Sigmoid colon (tissue), 7 donors: ENCODE data around the gene NR2F6. TPM values are rescaled to one million over a fixed set of nuclear protein-coding genes. Genes with fewer than 3 reads are reported as not detected.

Source experiments
- DNase-seq: peaks from one replicate; pipeline ENCODE4 v3.0.0-alpha.2; 2019
- H3K27ac ChIP-seq, 4 donors: fragments of 200-600 bp; sonication (generic); one replicate each; pipeline ENCODE4 v1.5.1; 2016 to 2019; ENCODE audit warnings: mild to moderate bottlenecking in 1 of 4
- H3K27me3 ChIP-seq, 3 donors: fragments of 200-600 bp; sonication (generic); one replicate each; pipeline ENCODE4 v1.5.1; 2019; ENCODE audit warnings: mild to moderate bottlenecking in 1 of 3
- H3K36me3 ChIP-seq, 4 donors: fragments of 200-600 bp; sonication (generic); one replicate each; pipeline ENCODE4 v1.5.1; 2016 to 2019
- H3K4me1 ChIP-seq, 4 donors: fragments of 200-600 bp; sonication (generic); one replicate each; pipeline ENCODE4 v1.5.1; 2017 to 2019
- H3K4me3 ChIP-seq, 4 donors: fragments of 200-600 bp; sonication (generic); one replicate each; pipeline ENCODE4 v1.5.1; 2017 to 2019; ENCODE audit warnings: mild to moderate bottlenecking in 2 of 4, moderate library complexity in 1 of 4
- H3K9me3 ChIP-seq, 4 donors: fragments of 200-600 bp in 3 of 4; sonication (generic) in 3 of 4; one replicate each; pipeline versions ENCODE4 v1.5.1 to v1.6.1; 2013 to 2019
- CTCF ChIP-seq, 4 experiments: fragments of 450-650 bp in 3 of 4; fragments of 200-600 bp in 1 of 4; IDR thresholded peaks; one replicate each; pipeline ENCODE4 v1.5.1; 2016 to 2019; ENCODE audit warnings: antibody characterized with exemption in 4 of 4, mild to moderate bottlenecking in 3 of 4, moderate library complexity in 2 of 4
- EP300 ChIP-seq, 4 donors: sonication (generic); formaldehyde crosslinking; IDR thresholded peaks; one replicate each; pipeline ENCODE4 v1.6.1; 2017; ENCODE audit warnings: antibody characterized with exemption in 4 of 4
- POLR2A ChIP-seq, 2 donors: fragments of 450-650 bp; IDR thresholded peaks; one replicate each; pipeline ENCODE4 v1.6.1; 2016; ENCODE audit warnings: antibody characterized with exemption in 2 of 2, mild to moderate bottlenecking in 2 of 2, moderate library complexity in 2 of 2
- POLR2AphosphoS5 ChIP-seq, 4 donors: sonication (generic); formaldehyde crosslinking; IDR thresholded peaks; one replicate each; pipeline ENCODE4 v1.6.1; 2017; ENCODE audit warnings: antibody characterized with exemption in 4 of 4
- WGBS, 2 donors: extraction: QIAGEN DNeasy Blood & Tissue Kit; methylation state at CpG; one replicate each; pipeline ENCODE4 v1.1.7; 2013; 5-methylcytosine and 5-hydroxymethylcytosine counted together
- intact Hi-C: fragments of 100-400 bp; cut with DNase I; formaldehyde crosslinking; loops from one replicate; pipeline ENCODE4 v1.15.1; 2023
- polyA plus RNA-seq, 3 donors: library from polyadenylated mRNA; stranded (reverse); fragments of 200-250 nt; gene quantifications; one replicate each; pipeline ENCODE4 v1.2.3, GENCODE V29; 2013
- total RNA-seq, 4 donors: library from RNA; depleted of rRNA; stranded (reverse); fragments of >200 nt; gene quantifications; one replicate each; pipeline ENCODE4 v1.1.0, GENCODE V29; 2016
- donor health status: healthy with polysubstance abuse.
- donor health status: Bipolar disorder and iron deficiency.
- donor health status: healthy.

The NR2F6 gene
- total and polyA plus RNA-seq, 7 donors, result 21.6 to 72.1 (median 32.6) TPM

DNA sequence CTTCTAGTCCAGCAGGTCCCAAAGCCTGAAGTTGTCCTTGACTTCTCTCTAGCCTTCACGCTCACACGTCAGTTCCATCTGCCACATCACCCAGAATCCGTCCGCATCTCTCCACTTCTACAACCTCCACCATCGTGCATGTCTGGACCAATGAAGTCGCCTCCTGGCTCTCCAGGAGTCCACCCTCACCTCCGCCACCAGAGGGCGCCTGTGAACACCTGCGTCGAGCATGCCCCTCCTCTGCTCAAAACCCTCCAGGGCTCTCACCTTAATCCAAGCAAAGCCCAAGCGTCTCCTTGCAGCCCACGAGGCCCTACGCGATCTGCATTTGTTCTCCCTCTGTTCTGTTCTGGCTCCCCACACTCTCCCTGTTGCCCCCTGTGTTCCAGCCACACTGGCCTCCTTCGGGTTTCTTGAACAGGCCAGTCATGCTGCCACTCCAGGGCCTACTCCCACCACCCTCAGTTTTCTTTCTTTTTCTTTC is 15.2 kb upstream of the NR2F6 start:
- peaks cover 0 to 5% (median 0%) of the 10 kb centered on the region in 4 donors for H3K9me3 ChIP-seq
- peak; percentile 89 for DNase-seq
- no peak for TF ChIP-seq EP300 (IDR thresholded peaks at IDR 0.05)
- no peak for TF ChIP-seq POLR2A (IDR thresholded peaks at IDR 0.05)
- peak in 1 of 4 donors; percentile 10 for TF ChIP-seq POLR2AphosphoS5 (IDR thresholded peaks at IDR 0.05)
- TF ChIP-seq CTCF (IDR thresholded peaks at IDR 0.05), result peak; percentile 79 to 87 (median 80)
- intact Hi-C loops, result no loop called here
- no peak overlapping the region for H3K27ac ChIP-seq
- no peaks in the 10 kb centered on the region for H3K27me3 ChIP-seq
- H3K4me3 ChIP-seq, result no peak overlapping the region
- WGBS, 2 donors, result 8 to 23% methylated on average over 15 of the region's 15 CpGs
- no peaks in the 10 kb centered on the region for H3K36me3 ChIP-seq
- H3K4me1 ChIP-seq, result no peaks in the 10 kb centered on the region

DNA sequence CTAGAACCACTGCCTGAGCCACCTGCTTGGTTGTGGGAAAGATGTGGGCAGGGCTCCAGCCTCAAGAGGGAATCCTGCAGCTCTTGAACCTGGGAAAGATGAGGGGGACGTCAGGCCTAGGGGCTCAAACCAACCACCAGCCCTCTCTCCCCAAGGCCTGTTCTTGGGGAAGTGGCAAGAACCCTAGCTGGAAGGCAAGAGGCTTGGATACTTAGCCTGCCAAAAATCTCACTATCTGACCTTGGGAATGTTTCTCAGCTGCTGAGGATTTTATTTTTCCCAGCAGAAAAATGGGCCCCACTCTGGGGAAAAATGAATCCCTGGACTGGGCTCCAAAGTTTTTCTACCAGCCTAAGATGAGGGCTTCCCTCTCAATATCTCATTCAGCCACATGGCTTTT is 14.2 kb upstream of the NR2F6 start:
- 75 to 82% methylated on average over 1 of the region's 1 CpG for WGBS, 2 donors
- Histone ChIP-seq H3K27me3 (no peaks in the 10 kb centered on the region), H3K27ac (no peak overlapping the region), H3K36me3 (no peaks in the 10 kb centered on the region), H3K9me3 (peaks cover 0 to 5% (median 0%) of the 10 kb centered on the region in 4 donors), H3K4me1 (no peaks in the 10 kb centered on the region), H3K4me3 (no peak overlapping the region)
- TF ChIP-seq CTCF (IDR thresholded peaks at IDR 0.05), result no peak
- no peak for TF ChIP-seq POLR2AphosphoS5 (IDR thresholded peaks at IDR 0.05)
- no peak for TF ChIP-seq POLR2A (IDR thresholded peaks at IDR 0.05)
- TF ChIP-seq EP300 (IDR thresholded peaks at IDR 0.05), result no peak
- DNase-seq, result no peak
- intact Hi-C loops, result no loop called here

DNA sequence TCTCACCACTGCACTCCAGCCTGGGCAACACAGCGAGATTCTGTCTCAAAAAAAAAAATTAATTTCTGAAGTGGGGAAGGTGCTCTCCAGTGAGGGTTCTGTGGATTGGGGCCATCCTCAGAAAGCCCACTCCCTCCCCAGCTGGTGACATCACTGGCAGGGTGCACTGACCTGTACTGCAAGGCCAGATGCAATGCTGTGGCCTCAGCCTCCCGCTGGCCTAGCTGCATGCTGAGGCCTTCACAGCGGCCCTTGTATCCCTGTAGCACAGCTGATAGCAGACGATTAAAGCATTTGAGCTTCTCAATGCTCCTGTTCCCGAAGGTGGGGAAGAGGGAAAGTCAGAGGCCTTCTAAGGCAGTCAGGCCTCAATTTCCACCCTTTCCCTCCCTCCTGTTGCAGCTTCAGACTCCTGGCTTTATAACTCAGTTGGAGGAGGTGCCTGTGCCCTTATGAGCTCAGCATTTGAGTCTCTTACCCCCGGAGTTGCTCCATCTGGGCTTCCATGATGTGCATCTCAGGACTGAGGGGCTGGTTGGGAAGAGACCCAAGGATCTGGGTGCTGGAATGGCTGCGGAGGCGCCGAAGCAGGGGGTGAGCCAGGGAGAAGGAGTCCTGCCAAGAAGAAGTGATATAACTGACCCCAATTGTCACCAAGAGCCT is 13.5 kb upstream of the NR2F6 start:
- TF ChIP-seq POLR2A (IDR thresholded peaks at IDR 0.05), result no peak
- no peak for TF ChIP-seq CTCF (IDR thresholded peaks at IDR 0.05)
- no peak for TF ChIP-seq POLR2AphosphoS5 (IDR thresholded peaks at IDR 0.05)
- TF ChIP-seq EP300 (IDR thresholded peaks at IDR 0.05), result no peak
- H3K27me3 ChIP-seq, result no peaks in the 10 kb centered on the region
- intact Hi-C loops, result no loop called here
- no peaks in the 10 kb centered on the region for H3K4me1 ChIP-seq
- no peak for DNase-seq
- H3K9me3 ChIP-seq, result peaks cover 0 to 5% (median 0%) of the 10 kb centered on the region in 4 donors
- H3K36me3 ChIP-seq, result no peaks in the 10 kb centered on the region
- WGBS, 2 donors, result 92 to 95% methylated on average over 9 of the region's 9 CpGs
- no peak overlapping the region for H3K27ac ChIP-seq
- H3K4me3 ChIP-seq, result no peak overlapping the region

GRCh38 chr19:17256130-17256529 is 10.4 kb upstream of the NR2F6 start:
- Histone ChIP-seq H3K27me3 (no peaks in the 10 kb centered on the region), H3K27ac (no peak overlapping the region), H3K4me3 (no peak overlapping the region), H3K4me1 (no peaks in the 10 kb centered on the region), H3K9me3 (peaks cover 0 to 5% (median 0%) of the 10 kb centered on the region in 4 donors), H3K36me3 (no peaks in the 10 kb centered on the region)
- TF ChIP-seq POLR2AphosphoS5 (IDR thresholded peaks at IDR 0.05) (no peak), POLR2A (IDR thresholded peaks at IDR 0.05) (no peak), EP300 (IDR thresholded peaks at IDR 0.05) (no peak), CTCF (IDR thresholded peaks at IDR 0.05) (no peak)
- WGBS, 2 donors, result 71 to 84% methylated on average over 3 of the region's 3 CpGs
- no peak for DNase-seq
- intact Hi-C loops, result no loop called here
